ENCODE measurements around the gene KLB.

GRCh38 chr4:39407584-39407885, 805 bp downstream of the KLB start:
- TF ChIP-seq, protein P1, sequence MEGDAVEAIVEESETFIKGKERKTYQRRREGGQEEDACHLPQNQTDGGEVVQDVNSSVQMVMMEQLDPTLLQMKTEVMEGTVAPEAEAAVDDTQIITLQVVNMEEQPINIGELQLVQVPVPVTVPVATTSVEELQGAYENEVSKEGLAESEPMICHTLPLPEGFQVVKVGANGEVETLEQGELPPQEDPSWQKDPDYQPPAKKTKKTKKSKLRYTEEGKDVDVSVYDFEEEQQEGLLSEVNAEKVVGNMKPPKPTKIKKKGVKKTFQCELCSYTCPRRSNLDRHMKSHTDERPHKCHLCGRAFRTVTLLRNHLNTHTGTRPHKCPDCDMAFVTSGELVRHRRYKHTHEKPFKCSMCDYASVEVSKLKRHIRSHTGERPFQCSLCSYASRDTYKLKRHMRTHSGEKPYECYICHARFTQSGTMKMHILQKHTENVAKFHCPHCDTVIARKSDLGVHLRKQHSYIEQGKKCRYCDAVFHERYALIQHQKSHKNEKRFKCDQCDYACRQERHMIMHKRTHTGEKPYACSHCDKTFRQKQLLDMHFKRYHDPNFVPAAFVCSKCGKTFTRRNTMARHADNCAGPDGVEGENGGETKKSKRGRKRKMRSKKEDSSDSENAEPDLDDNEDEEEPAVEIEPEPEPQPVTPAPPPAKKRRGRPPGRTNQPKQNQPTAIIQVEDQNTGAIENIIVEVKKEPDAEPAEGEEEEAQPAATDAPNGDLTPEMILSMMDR (conservative IDR thresholded peaks at IDR 0.05; ENCODE audit: low read depth in 2 of 2) = no peak
- no peak for TF ChIP-seq ZNF114 (CRISPR knock-in tag; IDR thresholded peaks at IDR 0.05)
